ENCODE results near the gene PRSS53.

DNA sequence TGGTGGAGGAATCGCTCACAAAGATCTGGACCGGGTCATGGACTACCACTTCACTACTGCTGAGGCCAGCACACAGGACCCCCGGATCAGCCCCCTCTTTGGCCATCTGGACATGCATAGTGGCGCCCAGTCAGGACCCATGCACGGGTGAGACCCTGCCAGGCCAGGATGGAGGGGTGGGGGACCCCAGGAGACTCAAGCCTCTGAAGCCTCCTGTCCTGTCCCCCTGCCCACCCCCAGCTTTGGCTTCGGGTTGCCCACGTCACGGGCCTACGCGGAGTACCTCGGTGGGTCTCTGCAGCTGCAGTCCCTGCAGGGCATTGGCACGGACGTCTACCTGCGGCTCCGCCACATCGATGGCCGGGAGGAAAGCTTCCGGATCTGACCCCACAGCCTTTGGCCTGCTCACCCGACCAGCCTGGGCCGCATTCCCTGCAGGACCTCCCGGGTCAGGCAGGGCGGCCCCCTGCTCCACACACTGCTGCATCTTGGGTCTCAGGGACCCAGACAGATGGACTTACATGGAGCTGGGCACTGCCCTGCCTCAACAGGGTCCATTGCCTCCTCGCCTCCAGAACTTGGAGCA is 23.2 kb upstream of the PRSS53 start:
- no peak for TF ChIP-seq POLR2A (IDR thresholded peaks at IDR 0.05)
- TF ChIP-seq, protein P1, sequence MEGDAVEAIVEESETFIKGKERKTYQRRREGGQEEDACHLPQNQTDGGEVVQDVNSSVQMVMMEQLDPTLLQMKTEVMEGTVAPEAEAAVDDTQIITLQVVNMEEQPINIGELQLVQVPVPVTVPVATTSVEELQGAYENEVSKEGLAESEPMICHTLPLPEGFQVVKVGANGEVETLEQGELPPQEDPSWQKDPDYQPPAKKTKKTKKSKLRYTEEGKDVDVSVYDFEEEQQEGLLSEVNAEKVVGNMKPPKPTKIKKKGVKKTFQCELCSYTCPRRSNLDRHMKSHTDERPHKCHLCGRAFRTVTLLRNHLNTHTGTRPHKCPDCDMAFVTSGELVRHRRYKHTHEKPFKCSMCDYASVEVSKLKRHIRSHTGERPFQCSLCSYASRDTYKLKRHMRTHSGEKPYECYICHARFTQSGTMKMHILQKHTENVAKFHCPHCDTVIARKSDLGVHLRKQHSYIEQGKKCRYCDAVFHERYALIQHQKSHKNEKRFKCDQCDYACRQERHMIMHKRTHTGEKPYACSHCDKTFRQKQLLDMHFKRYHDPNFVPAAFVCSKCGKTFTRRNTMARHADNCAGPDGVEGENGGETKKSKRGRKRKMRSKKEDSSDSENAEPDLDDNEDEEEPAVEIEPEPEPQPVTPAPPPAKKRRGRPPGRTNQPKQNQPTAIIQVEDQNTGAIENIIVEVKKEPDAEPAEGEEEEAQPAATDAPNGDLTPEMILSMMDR (IDR thresholded peaks at IDR 0.05): no peak
